Keratinocyte (primary cell): ENCODE results near the gene ANAPC5.

Experiments
- CTCF ChIP-seq, 3 experiments: IDR thresholded peaks in 1 of 3; conservative IDR thresholded peaks in 1 of 3; optimal IDR thresholded peaks in 1 of 3; 2 replicates in 2 of 3; 3 replicates in 1 of 3; pipeline versions ENCODE3 to v1.5.1; 2011; ENCODE audit warnings: low read length in 3 of 3, mild to moderate bottlenecking in 3 of 3, moderate library complexity in 2 of 3, control low read depth in 1 of 3, inconsistent platforms in 1 of 3; ENCODE audit not compliant: insufficient read depth in 2 of 3; ENCODE audit errors: extremely low read depth in 1 of 3
- EZH2 ChIP-seq: IDR thresholded peaks from one replicate; pipeline ENCODE4 v1.6.1; 2012; ENCODE audit warnings: inconsistent platforms, mild to moderate bottlenecking, low read length, moderate library complexity

DNA sequence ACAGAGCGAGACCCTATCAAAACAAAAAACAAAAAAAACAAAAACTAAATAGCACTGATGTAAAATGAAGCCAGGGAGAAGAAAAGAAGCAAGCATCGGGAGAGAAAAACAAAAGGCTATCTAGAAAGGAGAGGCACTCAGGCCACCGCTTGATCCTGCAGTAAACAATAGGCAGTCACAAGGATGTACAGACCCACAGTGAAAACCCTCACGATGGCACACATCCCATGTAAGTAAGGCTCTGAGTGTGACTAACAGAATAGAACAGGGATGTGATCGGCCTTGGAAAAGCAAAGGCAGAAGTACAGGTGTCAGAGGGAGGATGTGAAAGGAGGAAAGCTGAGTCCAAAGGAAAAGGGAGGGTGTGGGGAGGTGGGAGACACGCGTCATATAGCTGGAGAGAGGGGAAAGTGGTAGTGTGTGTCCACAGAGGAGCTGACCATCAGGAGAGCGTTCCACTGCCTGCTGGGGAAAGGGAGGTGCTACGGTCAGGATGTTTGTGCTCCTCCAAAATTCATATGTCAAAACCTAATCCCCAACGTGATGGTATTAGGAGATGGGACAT is 87.2 kb downstream of the ANAPC5 start:
- TF ChIP-seq EZH2 (no peak), CTCF (optimal IDR thresholded peaks at IDR 0.05 in 1 of 3, IDR thresholded peaks at IDR 0.05 in 1 of 3, conservative IDR thresholded peaks at IDR 0.05 in 1 of 3; ENCODE audit: extremely low read depth in 1 of 3, insufficient read depth in 2 of 3, low read length in 3 of 3) (no peak)
